ENCODE results near the gene EMILIN1.

GRCh38 chr2:27039426-27039825 is 39.0 kb upstream of the EMILIN1 start:
- TF ChIP-seq, protein P1, sequence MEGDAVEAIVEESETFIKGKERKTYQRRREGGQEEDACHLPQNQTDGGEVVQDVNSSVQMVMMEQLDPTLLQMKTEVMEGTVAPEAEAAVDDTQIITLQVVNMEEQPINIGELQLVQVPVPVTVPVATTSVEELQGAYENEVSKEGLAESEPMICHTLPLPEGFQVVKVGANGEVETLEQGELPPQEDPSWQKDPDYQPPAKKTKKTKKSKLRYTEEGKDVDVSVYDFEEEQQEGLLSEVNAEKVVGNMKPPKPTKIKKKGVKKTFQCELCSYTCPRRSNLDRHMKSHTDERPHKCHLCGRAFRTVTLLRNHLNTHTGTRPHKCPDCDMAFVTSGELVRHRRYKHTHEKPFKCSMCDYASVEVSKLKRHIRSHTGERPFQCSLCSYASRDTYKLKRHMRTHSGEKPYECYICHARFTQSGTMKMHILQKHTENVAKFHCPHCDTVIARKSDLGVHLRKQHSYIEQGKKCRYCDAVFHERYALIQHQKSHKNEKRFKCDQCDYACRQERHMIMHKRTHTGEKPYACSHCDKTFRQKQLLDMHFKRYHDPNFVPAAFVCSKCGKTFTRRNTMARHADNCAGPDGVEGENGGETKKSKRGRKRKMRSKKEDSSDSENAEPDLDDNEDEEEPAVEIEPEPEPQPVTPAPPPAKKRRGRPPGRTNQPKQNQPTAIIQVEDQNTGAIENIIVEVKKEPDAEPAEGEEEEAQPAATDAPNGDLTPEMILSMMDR (IDR thresholded peaks at IDR 0.05), result no peak
- no peak for TF ChIP-seq EZH2 (IDR thresholded peaks at IDR 0.05; ENCODE audit: borderline replicate concordance, insufficient read depth, low read depth, low read length, poor library complexity, severe bottlenecking)
